NCI-H446 treated with DMSO at 0.1 percent for 48 hours (cell line): ENCODE data around the gene PDCD7.
A peak's percentile ranks its signal among the peaks of the same experiment; 100 is the strongest.
"Not testable (repeated sequence)": the region's sequence is repeated elsewhere in the genome, so short reads cannot be mapped to it uniquely, and the experiment has no call there.

Experiments used
- DNase-seq: peaks from one replicate; lab custom pipeline; 2025; lab: John Stamatoyannopoulos, UW

PDCD7 gene

DNA sequence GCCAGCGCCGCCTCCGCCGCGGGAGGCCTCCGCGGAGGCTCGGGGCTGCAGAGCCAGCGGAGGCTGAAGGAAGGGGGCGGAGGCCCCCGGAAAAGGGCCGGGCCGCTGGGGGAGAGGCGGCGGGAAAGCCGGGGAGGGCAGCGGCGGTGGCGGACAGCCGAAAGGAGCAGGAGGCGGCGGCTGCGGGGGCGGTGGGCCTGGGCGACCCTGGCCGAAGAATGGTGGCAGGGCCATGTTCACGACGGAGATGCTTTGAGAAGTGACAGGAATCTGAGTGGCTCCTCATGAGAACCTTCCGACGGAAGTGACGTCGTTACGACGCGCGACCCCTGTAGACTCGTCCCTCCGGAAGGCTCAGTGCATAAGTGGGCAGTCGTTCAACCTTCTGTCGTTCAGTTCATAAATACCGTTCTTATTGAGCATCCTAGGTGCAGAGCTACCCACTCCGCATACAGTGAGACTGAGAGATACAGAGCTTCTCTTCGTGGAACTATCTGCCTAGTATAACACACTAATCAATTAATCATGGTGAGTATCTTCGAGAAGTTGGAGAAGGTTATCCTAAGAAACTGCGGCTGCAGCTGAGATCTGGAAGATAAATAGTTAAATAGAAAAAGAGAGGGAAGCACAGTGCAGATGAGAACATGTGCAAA, at the start of gene PDCD7:
PDCD7 (minus strand) TSS at position 261 of the 653 bp plus-strand sequence; CDS start at position 234, 27 bp downstream.
- DNase-seq = peak; percentile 89

DNA sequence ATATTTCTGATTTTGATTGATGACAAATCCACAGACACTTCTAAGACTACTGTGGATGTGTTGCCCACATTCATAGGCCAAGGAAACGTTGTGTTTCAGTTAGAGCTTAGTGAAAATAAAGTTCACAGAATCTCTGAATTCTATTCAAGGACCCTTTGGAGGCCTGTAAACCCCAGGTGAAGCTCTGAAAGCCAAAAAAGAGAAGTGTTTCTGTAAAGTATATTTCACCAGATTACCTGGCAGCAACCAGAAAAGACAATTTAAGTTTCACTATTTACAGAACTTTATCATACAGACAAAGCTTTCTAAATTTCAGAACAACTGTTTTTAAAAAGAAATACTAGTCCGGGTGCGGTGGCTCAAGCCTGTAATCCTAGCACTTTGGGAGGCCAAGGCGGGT, 48.9 kb upstream of the PDCD7 start:
- DNase-seq = no peak

GRCh38 chr15:65181582-65182353, 48.2 kb upstream of the PDCD7 start:
- DNase-seq = not testable (repeated sequence)

GRCh38 chr15:65180167-65180566, 46.6 kb upstream of the PDCD7 start:
- no peak for DNase-seq

DNA sequence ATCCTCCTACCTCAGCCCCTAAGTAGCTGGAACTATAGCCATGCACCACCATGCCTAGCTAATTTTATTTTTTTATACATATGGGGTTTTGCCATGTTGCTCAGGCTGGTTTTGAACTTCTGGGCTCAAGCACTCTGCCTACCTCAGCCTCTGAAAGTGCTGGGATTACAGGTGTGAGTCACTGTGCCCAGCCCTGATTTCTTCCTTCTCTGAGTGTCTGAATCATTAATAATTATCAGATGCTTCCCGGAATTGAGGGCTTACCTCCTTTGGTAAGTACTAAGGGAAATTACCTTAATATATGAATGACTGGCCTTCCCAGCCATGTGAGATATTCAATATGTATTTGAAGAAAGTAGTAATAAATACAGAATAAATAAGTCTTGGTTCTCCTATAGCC, 44.3 kb upstream of the PDCD7 start:
- no peak for DNase-seq

DNA sequence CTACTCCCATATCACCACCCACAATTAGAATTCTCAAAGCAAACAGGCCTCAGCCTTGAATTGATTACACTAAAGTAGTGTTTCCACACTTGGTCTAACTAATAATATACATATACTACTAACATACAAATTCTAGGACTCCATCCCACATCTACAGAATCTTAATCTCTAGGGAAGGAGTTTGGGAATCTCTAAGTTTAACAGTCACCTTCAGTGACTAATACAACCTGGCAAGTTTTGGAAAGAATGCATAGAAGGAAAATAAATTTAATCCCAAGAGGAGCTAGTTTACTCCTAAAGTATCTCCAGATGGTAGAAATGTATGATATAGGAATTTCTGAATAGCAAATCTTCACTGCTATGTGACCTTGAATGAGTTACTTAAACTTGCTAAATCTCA, 42.4 kb upstream of the PDCD7 start:
- no peak for DNase-seq

DNA sequence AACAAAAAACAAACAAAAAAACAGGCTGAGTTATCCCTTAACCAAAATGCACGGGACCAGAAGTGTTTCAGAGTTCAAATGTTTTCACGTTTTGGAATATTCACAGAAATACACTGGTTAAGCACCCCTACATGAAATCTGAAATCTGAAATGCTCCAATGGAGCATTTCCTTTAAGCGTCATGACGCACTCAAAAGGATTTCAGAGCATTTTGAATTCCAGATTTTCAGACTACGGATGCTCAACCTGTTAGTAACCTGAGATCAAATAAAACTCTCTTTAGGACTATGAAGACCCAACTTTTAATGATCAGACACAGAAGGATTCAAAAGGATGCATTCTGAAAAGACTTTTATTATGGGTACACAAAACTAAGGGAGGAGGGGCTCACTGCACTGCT, 41.9 kb upstream of the PDCD7 start:
- no peak for DNase-seq

- DNase-seq = no peak
Measured at GRCh38 chr15:65174509-65174908, 40.9 kb upstream of the PDCD7 start.

GRCh38 chr15:65172531-65172930, 38.9 kb upstream of the PDCD7 start:
- DNase-seq = no peak

DNA sequence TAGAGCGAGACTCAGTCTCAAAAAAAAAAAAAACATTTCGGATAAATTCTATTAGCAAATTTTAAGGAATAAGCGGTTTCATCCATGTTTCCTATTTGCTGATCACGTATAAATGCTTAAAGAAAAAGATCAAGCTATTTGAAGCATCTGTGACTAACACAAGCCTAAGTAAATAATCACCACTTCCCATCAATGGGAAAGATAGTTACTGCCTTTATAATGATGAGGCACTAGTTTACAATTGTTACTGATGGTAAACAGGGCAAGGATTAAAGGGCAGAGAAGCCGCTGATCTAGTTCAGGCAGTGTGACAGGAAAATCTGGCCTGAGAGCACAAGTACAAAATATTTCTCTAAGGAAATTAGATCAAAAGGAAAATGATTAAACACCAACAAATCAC, 37.8 kb upstream of the PDCD7 start:
- no peak for DNase-seq

DNA sequence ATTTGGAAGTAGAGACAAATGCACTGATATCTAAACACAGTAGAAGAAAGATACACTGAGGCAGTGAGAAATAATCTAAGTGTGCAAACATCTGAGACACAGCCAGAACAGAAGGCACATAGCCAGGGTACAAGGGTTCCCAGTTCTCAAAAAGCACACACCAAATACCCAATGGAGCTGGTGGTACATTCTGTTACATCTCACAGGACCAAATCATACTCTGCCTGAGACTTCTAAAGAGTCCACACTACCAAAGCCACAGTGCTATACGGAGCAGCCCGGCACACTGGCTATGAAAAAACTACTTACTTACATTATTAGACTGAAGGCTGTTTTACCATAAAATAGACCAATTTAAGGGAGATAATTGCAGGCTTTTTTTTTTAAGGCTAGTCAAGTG, 32.3 kb upstream of the PDCD7 start:
- DNase-seq = no peak

DNA sequence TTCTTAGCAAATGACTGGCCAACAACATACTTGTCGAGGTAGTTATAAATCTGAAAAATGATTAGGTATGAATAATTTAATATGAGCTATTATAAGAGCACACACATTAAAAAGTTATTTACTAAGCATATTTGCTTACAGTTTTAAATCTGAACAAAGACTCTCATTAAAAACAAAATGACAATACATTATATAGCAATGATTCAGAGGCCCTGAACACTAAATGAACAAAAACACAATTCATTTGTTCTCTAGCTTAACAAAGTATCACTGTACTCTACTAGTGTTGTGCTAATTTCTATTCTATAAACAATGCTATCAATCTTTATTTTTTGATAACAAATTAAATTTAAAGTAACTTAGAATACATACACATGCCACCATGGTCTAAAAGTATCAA, 30.5 kb upstream of the PDCD7 start:
- DNase-seq = no peak

DNA sequence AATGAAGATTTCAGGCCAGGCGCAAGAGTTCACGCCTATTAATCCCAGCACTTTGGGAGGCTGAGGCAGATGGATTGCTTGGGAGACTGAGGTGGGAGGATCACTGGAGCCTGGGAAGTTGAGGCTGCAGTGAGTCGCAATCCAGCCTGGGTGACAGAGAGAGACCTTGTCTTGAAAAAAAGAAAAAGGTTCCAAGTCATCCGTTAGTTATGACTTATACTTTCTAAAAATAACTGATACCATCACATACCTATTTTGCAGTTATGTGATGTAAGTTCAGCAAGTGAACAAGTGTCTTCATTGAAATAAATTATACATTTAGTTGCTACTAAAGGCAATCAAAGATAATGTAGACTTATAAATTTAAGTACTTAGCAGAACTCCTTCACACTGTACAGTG, 29.4 kb upstream of the PDCD7 start:
- no peak for DNase-seq

DNA sequence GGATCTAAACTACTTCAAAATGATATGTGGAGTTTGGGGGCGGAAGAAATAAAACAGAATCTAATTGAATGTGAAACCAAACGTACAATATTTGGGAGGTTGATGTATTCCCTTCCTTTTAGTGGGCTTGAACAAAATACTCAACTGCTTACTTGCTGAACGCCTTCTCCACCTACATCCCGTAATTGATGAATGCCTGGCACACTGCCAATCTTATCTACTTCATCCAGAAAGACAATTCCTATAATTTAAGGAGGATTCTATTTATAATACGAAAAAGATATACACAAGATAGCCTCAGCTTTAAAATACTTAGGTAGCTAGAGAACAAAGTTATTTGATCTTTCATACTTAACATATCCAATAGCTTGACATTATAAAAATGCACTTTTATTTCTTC, 23.1 kb upstream of the PDCD7 start:
- DNase-seq = no peak

GRCh38 chr15:65154720-65155119, 21.1 kb upstream of the PDCD7 start:
- DNase-seq = no peak

DNA sequence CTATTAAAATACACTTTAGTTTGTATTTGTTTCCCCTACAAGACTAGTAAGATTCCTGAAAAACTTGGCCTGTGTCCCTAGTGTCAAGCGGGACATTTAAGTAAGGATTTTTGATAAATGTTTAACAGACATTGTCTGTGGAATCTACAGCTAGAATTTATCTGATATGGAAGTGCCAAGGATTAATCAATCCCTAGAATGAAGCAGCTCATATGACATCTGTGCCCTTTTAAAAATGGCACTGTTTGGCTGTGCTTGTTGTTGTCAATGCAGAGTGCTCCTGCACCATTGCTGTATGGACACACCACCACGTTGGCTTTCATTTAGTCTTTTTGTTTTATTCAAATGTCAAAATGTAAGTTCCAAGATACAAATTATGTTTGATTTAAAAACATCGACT, 14.3 kb upstream of the PDCD7 start:
- no peak for DNase-seq

DNA sequence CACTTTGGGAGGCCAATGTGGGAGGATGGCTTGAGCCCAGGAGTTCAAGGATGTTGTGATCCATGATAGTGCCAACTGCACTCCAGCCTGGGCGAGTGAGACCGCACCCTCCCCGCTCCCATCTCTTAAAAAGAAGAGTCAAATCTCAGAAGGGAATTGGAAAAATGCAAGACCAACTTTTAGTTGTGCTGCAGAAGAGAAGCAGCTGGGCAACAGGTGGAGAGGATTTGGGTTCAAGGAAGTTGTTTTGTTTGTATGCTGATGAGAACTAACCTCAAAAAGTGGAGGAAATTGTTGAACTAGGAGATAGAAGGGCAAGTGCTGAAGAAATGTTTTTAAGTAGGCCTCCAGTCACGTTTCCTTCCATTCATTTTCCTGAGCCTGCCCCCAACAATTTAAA, 12.8 kb upstream of the PDCD7 start:
- no peak for DNase-seq

GRCh38 chr15:65138631-65139030, 5.0 kb upstream of the PDCD7 start:
- not testable (repeated sequence) for DNase-seq

GRCh38 chr15:65137893-65138292, 4.3 kb upstream of the PDCD7 start:
- DNase-seq = not testable (repeated sequence)

- not testable (repeated sequence) for DNase-seq
Measured at GRCh38 chr15:65137089-65137488, 3.5 kb upstream of the PDCD7 start.

- DNase-seq = no peak
Measured at GRCh38 chr15:65134538-65134937, 930 bp upstream of the PDCD7 start.

DNA sequence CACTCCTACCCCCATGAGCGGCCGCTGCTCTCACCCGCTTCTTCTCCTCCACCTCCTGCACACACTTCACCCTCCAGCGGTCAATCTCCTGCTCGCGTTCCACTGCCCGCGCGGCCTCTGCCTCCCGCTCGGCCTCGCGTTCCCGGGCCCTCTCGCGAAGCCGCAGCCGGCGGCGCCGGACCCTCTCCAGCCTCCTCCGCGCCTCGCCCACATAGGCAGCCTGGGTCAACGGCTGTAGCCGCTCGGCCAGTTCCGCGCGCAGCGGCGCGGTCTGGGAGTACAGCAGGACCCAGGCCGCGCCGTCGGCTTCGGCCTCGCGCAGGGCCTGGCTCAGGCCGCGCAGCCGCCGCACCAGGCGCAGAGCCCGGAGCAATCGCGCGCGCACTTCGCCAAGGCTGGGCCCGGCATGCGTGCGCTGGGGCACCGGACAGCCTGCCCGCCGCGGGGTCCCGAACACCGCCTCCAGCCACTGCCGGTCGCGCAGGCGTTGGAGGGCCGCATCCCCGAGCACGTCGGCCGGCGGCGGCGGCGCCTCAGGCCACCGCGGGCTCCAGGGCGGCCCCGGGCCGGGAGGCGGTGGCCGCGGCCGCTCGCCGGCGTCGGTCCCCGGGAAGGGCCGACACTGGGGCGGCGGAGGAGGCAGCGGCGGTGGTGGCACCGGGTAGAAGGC, 595 bp downstream of the PDCD7 start:
- DNase-seq = no peak

DNA sequence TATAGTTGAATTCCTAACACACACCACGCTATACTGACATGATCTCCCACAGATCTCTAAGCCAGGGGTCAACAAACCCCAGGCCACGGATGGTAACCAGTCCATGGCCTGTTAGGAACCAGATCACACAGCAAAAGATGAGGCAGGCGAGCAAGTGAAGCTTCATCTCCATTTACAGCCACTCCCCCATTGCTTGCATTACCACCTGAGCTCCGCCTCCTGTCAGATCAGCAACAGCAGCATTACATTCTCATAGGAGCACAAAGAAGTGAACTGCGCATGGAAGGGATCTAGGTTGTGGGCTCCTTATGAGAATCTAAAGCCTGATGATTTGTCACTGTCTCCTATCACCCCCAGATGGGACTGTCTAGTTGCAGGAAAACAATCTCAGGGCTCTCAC, 2.7 kb downstream of the PDCD7 start:
- DNase-seq = no peak
